Esophagus (tissue), 2 donors: Measurements from ENCODE around the gene SESN3. TPM values are rescaled to one million over a fixed set of nuclear protein-coding genes. Genes with fewer than 3 reads are reported as not detected.

Source experiments
- H3K27ac ChIP-seq, 2 donors: one replicate each; pipeline ENCODE4 v1.5.1; 2013; ENCODE audit warnings: low read depth in 2 of 2, mild to moderate bottlenecking in 2 of 2, inconsistent platforms in 1 of 2, low read length in 1 of 2, moderate library complexity in 1 of 2
- H3K27me3 ChIP-seq, 2 donors: one replicate each; pipeline ENCODE4 v1.6.1; 2013; ENCODE audit warnings: low read length in 2 of 2, control low read depth in 1 of 2, mild to moderate bottlenecking in 1 of 2; ENCODE audit not compliant: insufficient read depth in 2 of 2, control insufficient read depth in 1 of 2
- H3K36me3 ChIP-seq, 2 donors: one replicate each; pipeline ENCODE4 v1.6.1; 2013; ENCODE audit warnings: low read length in 1 of 2; ENCODE audit not compliant: control insufficient read depth in 2 of 2, insufficient read depth in 2 of 2
- H3K4me1 ChIP-seq, 2 donors: one replicate each; pipeline ENCODE4 v1.6.1; 2013; ENCODE audit warnings: low read length in 1 of 2; ENCODE audit not compliant: control insufficient read depth in 2 of 2, insufficient read depth in 2 of 2
- H3K4me3 ChIP-seq, 2 donors: one replicate each; pipeline ENCODE4 v1.5.1; 2013; ENCODE audit warnings: low read length in 2 of 2, mild to moderate bottlenecking in 2 of 2, low read depth in 1 of 2, moderate library complexity in 1 of 2
- H3K9me3 ChIP-seq, 2 donors: one replicate each; pipeline ENCODE4 v1.6.1; 2013; ENCODE audit warnings: mild to moderate bottlenecking in 2 of 2, low read depth in 1 of 2, low read length in 1 of 2, moderate library complexity in 1 of 2; ENCODE audit not compliant: control insufficient read depth in 2 of 2, insufficient read depth in 1 of 2
- WGBS, 2 donors: extraction: QIAGEN DNeasy Blood & Tissue Kit; methylation state at CpG; one replicate each; pipeline ENCODE4 v1.1.7; 2013; 5-methylcytosine and 5-hydroxymethylcytosine counted together
- polyA plus RNA-seq, 2 donors: library from polyadenylated mRNA; stranded (reverse); fragments of 200-250 nt; gene quantifications; one replicate each; pipeline ENCODE4 v1.2.3, GENCODE V29; 2013
- donor health status: healthy with polysubstance abuse.
- donor health status: Bipolar disorder and iron deficiency.

Gene SESN3
- polyA plus RNA-seq, 2 donors, result 3.7 TPM

DNA sequence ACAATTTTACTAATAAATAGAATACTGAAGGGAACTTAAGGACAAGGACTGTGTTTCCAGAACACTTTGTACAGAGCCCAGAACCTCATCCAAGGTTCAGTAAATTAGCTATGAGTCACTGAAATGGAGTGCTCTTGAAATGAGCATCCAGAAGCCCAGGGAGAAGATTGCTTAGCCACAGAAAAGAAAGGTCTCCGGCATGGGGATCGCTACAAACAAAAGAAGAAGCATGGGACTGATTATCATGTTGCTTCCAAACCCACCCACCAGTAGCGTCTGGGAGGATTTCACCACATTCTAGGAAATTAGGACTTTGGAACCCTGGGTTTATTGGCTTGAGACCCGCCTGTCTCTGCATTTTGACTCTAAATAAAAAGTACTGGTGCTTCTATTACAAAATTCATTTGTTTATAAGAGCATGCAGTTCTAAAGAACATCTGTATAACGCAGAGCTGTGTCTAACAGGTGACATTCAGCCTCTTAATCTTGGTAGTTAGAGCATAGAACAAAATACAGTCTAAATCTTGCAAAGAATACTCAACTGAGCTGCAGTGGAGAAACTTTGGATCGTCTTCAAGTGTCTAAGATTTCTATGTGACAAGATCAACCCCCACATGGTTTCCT is 35.9 kb upstream of the SESN3 start:
- Histone ChIP-seq H3K4me3 (no peak overlapping the region), H3K36me3 (no peaks in the 10 kb centered on the region), H3K4me1 (no peaks in the 10 kb centered on the region), H3K27me3 (no peaks in the 10 kb centered on the region), H3K9me3 (no peaks in the 10 kb centered on the region), H3K27ac (no peak overlapping the region)
- 80 to 87% methylated on average over 6 of the region's 6 CpGs for WGBS, 2 donors

DNA sequence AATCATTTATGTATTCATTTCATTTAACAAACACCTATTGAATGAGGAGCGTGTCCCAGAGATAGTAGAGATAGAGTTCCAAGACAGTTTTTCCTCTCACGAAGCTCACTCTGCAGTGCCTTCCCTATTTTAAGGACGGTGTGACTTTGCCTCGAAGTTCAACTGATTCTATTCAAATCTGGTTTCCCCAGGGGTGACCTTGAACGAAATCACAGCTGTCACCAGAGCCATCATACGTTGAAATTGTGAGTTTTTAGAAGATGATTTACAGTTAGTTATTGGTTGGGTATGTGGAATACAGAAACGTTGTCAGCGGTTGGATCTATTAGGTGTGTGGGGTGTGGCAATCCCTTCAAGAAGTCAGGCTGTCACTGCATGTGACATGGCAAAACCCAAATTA is 33.9 kb upstream of the SESN3 start:
- 87 to 92% methylated on average over 8 of the region's 8 CpGs for WGBS, 2 donors
- Histone ChIP-seq H3K4me1 (no peaks in the 10 kb centered on the region), H3K4me3 (no peak overlapping the region), H3K9me3 (no peaks in the 10 kb centered on the region), H3K36me3 (no peaks in the 10 kb centered on the region), H3K27me3 (no peaks in the 10 kb centered on the region), H3K27ac (no peak overlapping the region)

DNA sequence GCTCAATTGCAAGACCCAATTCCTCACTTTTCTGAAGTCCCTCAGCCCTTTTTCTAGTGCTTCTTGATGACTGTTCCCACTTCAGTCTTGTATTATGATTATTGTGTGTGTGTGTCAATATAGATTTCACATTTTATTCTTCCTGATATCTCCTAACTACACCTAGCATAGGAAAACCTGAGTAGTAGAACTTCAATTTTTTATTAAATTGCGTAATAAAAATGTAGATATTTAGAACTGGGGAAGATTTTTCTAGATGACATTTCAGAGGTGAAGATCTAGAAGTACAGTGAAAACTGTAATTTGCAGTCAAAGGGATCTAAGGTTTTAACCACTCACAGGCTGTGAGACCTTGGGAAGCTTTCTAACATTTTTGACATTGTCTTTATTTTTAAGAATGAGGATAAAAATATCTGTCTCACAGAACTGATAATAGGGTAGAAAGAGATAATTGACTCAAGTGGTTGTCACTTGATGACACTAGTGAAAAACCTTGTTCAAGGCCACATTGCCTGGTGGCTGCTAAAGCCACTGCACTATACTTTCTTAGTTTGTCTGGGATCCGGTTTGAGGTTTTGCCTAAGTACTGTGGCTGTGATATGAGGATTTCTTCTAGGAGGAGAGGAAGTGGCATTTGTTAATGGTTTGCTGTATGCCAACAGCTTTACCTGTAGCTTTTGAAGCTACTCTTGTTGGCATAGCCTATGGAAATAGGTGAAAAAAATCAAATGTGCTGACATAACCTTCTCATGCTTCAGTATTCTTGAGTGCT is 32.2 kb upstream of the SESN3 start:
- H3K36me3 ChIP-seq, result no peaks in the 10 kb centered on the region
- H3K9me3 ChIP-seq, result no peaks in the 10 kb centered on the region
- H3K4me1 ChIP-seq, result no peaks in the 10 kb centered on the region
- WGBS, 2 donors, result 87 to 90% methylated on average over 2 of the region's 2 CpGs
- no peaks in the 10 kb centered on the region for H3K27me3 ChIP-seq
- no peak overlapping the region for H3K27ac ChIP-seq
- no peak overlapping the region for H3K4me3 ChIP-seq

- Histone ChIP-seq H3K27ac (no peak overlapping the region), H3K36me3 (no peaks in the 10 kb centered on the region), H3K4me1 (no peaks in the 10 kb centered on the region), H3K4me3 (no peak overlapping the region), H3K27me3 (no peaks in the 10 kb centered on the region), H3K9me3 (no peaks in the 10 kb centered on the region)
- 63 to 84% methylated on average over 4 of the region's 4 CpGs for WGBS, 2 donors
Measured at GRCh38 chr11:95257456-95257971, 26.5 kb upstream of the SESN3 start.

- no peaks in the 10 kb centered on the region for H3K4me1 ChIP-seq
- no peak overlapping the region for H3K4me3 ChIP-seq
- H3K36me3 ChIP-seq, result no peaks in the 10 kb centered on the region
- WGBS, 2 donors, result 73 to 82% methylated on average over 9 of the region's 9 CpGs
- H3K9me3 ChIP-seq, result no peaks in the 10 kb centered on the region
- H3K27ac ChIP-seq, result no peak overlapping the region
- no peaks in the 10 kb centered on the region for H3K27me3 ChIP-seq
Measured at GRCh38 chr11:95256321-95256779, 25.3 kb upstream of the SESN3 start.

GRCh38 chr11:95255251-95256145 is 24.5 kb upstream of the SESN3 start:
- Histone ChIP-seq H3K36me3 (no peaks in the 10 kb centered on the region), H3K4me3 (no peak overlapping the region), H3K9me3 (no peaks in the 10 kb centered on the region), H3K27me3 (no peaks in the 10 kb centered on the region), H3K4me1 (no peaks in the 10 kb centered on the region), H3K27ac (peak overlapping the region; percentile 4 to 42)
- WGBS, 2 donors, result 37 to 45% methylated on average over 4 of the region's 4 CpGs

GRCh38 chr11:95254716-95255115 is 23.7 kb upstream of the SESN3 start:
- Histone ChIP-seq H3K4me1 (no peaks in the 10 kb centered on the region), H3K9me3 (no peaks in the 10 kb centered on the region), H3K36me3 (no peaks in the 10 kb centered on the region), H3K27me3 (no peaks in the 10 kb centered on the region), H3K27ac (peak overlapping the region in 1 of 2 donors; percentile 42), H3K4me3 (no peak overlapping the region)

- H3K36me3 ChIP-seq, result no peaks in the 10 kb centered on the region
- peak overlapping the region in 1 of 2 donors; percentile 15 for H3K4me3 ChIP-seq
- H3K4me1 ChIP-seq, result no peaks in the 10 kb centered on the region
- WGBS, 2 donors, result 7 to 14% methylated on average over 8 of the region's 8 CpGs
- no peaks in the 10 kb centered on the region for H3K9me3 ChIP-seq
- H3K27ac ChIP-seq, result peak overlapping the region; percentile 42 to 53
- H3K27me3 ChIP-seq, result no peaks in the 10 kb centered on the region
Measured at GRCh38 chr11:95254131-95254704, 23.2 kb upstream of the SESN3 start.

- Histone ChIP-seq H3K27me3 (no peaks in the 10 kb centered on the region), H3K4me1 (no peaks in the 10 kb centered on the region), H3K36me3 (no peaks in the 10 kb centered on the region), H3K9me3 (no peaks in the 10 kb centered on the region), H3K4me3 (no peak overlapping the region), H3K27ac (no peak overlapping the region)
- WGBS, 2 donors, result 46 to 58% methylated on average over 2 of the region's 2 CpGs
Measured at GRCh38 chr11:95253141-95253540, 22.1 kb upstream of the SESN3 start.
